ENCODE data around the gene NUTF2. TPM values are rescaled to one million over a fixed set of nuclear protein-coding genes. Genes with fewer than 3 reads are reported as not detected.
A peak's percentile ranks its signal among the peaks of the same experiment; 100 is the strongest.
"Not testable (repeated sequence)": the region's sequence is repeated elsewhere in the genome, so short reads cannot be mapped to it uniquely, and the experiment has no call there.

The NUTF2 gene
- total RNA-seq, 1 donor from 2014 or later, result 99.7 TPM

- no peak overlapping the region for H3K4me3 Mint-ChIP-seq
- ChIA-PET CTCF (interaction anchor here (1.1 to 3.5 kb wide), 3 partner anchors 20 to 190 kb away, joined by 4 to 13 read pairs (median 4); no protein-coding TSS in a partner anchor), POLR2A (no interaction called here)
- TF ChIP-seq CTCF (IDR thresholded peaks at IDR 0.05), result no peak
- no peak overlapping the region for H3K27ac Mint-ChIP-seq
- no peak for ATAC-seq (ENCODE audit: low read depth)
- no peak for DNase-seq
- intact Hi-C loops (cut with micrococcal nuclease), result no loop called here
- H3K27me3 Mint-ChIP-seq, result no peaks in the 10 kb centered on the region
- peaks cover 36% of the 10 kb centered on the region for H3K36me3 Mint-ChIP-seq (ENCODE audit: low read depth)
- H3K9me3 Mint-ChIP-seq, result no peaks in the 10 kb centered on the region
- H3K4me1 Mint-ChIP-seq, result peaks cover 8% of the 10 kb centered on the region
Measured at GRCh38 chr16:67862623-67863583, 16.2 kb downstream of the NUTF2 start.

GRCh38 chr16:67864044-67864443 is 17.3 kb downstream of the NUTF2 start:
- H3K4me3 Mint-ChIP-seq; DNase-seq; POLR2A ChIA-PET; ATAC-seq (ENCODE audit: low read depth); intact Hi-C loops (cut with micrococcal nuclease); H3K27ac Mint-ChIP-seq; H3K27me3 Mint-ChIP-seq; H3K9me3 Mint-ChIP-seq; H3K4me1 Mint-ChIP-seq: not testable (repeated sequence)
- CTCF ChIA-PET, result interaction anchor here (3.5 kb wide), 1 partner anchor 48 kb away, joined by 13 read pairs; no protein-coding TSS in a partner anchor
- peaks cover 42% of the 10 kb centered on the region for H3K36me3 Mint-ChIP-seq (ENCODE audit: low read depth)

DNA sequence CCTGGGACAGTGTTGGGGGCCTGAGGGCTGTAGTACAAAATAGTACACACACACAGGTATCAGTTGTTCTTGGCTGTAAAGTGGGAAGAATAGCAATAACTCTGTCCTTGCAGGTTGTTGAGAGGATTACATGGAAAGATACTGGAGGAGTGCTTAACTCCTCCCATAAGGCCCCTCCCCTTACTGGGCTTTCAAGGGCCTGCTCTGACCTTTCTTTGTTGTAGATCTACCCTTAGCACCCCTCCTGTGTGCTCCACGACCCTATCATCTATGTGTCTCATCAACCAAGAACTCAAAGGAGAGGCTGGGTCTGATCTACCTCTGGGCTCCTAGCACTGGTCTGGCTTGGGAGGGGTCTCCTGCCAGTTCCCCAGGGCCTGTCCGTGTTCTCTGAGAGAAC is 17.9 kb downstream of the NUTF2 start:
- ATAC-seq (ENCODE audit: low read depth), result no peak
- intact Hi-C loops (cut with micrococcal nuclease), result no loop called here
- ChIA-PET CTCF (interaction anchor here (2.0 kb wide), 1 partner anchor 49 kb away, joined by 23 read pairs; no protein-coding TSS in a partner anchor), POLR2A (interaction anchor here (0.6 kb wide), 1 partner anchor 642 kb away, joined by 9 read pairs; no protein-coding TSS in a partner anchor)
- Mint-ChIP-seq H3K27ac (peak overlapping the region; percentile 11), H3K9me3 (no peaks in the 10 kb centered on the region), H3K36me3 (ENCODE audit: low read depth) (peaks cover 44% of the 10 kb centered on the region), H3K27me3 (no peaks in the 10 kb centered on the region), H3K4me1 (peaks cover 6% of the 10 kb centered on the region), H3K4me3 (no peak overlapping the region)
- no peak for TF ChIP-seq CTCF (IDR thresholded peaks at IDR 0.05)
- no peak for DNase-seq

- Mint-ChIP-seq H3K4me1 (peaks cover 6% of the 10 kb centered on the region), H3K9me3 (no peaks in the 10 kb centered on the region), H3K36me3 (ENCODE audit: low read depth) (peaks cover 48% of the 10 kb centered on the region), H3K27me3 (no peaks in the 10 kb centered on the region), H3K4me3 (no peak overlapping the region), H3K27ac (no peak overlapping the region)
- intact Hi-C loops (cut with micrococcal nuclease), result loop anchor here (1.0 kb wide), 2 partner anchors 49 to 193 kb away; no protein-coding TSS in a partner anchor
- peak; percentile 57 for ATAC-seq (ENCODE audit: low read depth)
- no peak for TF ChIP-seq CTCF (IDR thresholded peaks at IDR 0.05)
- ChIA-PET CTCF (interaction anchor here (1.0 to 2.0 kb wide), 4 partner anchors 11 to 193 kb away, joined by 3 to 23 read pairs (median 4); no protein-coding TSS in a partner anchor), POLR2A (interaction anchor here (0.6 to 0.7 kb wide), 2 partner anchors 47 to 202 kb away, joined by 4 read pairs; no protein-coding TSS in a partner anchor)
- no peak for DNase-seq
Measured at GRCh38 chr16:67865318-67865717, 18.6 kb downstream of the NUTF2 start.

GRCh38 chr16:67868290-67868689 is 21.6 kb downstream of the NUTF2 start:
- POLR2A ChIA-PET, result no interaction called here
- Mint-ChIP-seq H3K27me3 (no peaks in the 10 kb centered on the region), H3K27ac (no peak overlapping the region), H3K36me3 (ENCODE audit: low read depth) (peaks cover 46% of the 10 kb centered on the region), H3K4me3 (no peak overlapping the region), H3K4me1 (peaks cover 16% of the 10 kb centered on the region), H3K9me3 (no peaks in the 10 kb centered on the region)
- intact Hi-C loops (cut with micrococcal nuclease), result no loop called here
- CTCF ChIA-PET, result no interaction called here
- DNase-seq (no peak), ATAC-seq (ENCODE audit: low read depth) (no peak)
- TF ChIP-seq CTCF (IDR thresholded peaks at IDR 0.05), result no peak

All from activated B cell treated with CpG ODN at 0.5 μM for 24 hours (primary cell).